ENCODE data around the gene CTNNA3. TPM values are rescaled to one million over a fixed set of nuclear protein-coding genes. Genes with fewer than 3 reads are reported as not detected.

Gene CTNNA3
- total RNA-seq, 1 donor, result not detected

DNA sequence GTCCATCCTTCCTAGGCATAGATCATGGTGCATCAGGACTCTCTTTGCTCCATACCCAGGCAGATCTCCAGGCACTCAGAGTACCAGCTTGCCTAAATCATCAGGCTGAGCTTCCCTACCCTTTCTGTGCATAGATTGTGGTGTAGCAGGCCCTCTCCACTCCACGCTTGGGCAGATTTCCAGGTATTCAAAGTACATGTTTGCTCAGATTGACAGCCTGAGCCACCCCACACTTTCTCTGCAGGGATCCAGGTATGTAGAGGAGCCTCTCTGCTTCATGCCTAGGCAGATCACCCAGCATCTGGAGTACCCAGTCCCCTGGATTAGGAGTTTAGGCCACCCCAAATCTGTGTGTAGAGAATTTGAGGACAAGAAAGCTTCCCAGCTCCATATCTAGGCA lies 1727.6 kb downstream of the CTNNA3 start:
- Histone ChIP-seq H3K36me3 (ENCODE audit: insufficient read depth, low read length) (no peaks in the 10 kb centered on the region), H3K9me3 (ENCODE audit: low read depth, low read length) (peaks cover 5% of the 10 kb centered on the region), H4K20me1 (ENCODE audit: insufficient read depth, low read length) (no peaks in the 10 kb centered on the region), H3K27ac (ENCODE audit: low read depth, low read length) (no peak overlapping the region), H3K4me1 (ENCODE audit: insufficient read depth, low read length) (no peaks in the 10 kb centered on the region), H3K79me2 (ENCODE audit: insufficient read depth, low read length) (no peaks in the 10 kb centered on the region), H2AFZ (ENCODE audit: low read length) (no peak overlapping the region), H3K27me3 (ENCODE audit: insufficient read depth, low read length) (no peaks in the 10 kb centered on the region), H3K4me2 (ENCODE audit: insufficient read depth, low read length) (no peak overlapping the region), H3K4me3 (ENCODE audit: insufficient read depth, low read length) (no peak overlapping the region)
- TF ChIP-seq, protein P1, sequence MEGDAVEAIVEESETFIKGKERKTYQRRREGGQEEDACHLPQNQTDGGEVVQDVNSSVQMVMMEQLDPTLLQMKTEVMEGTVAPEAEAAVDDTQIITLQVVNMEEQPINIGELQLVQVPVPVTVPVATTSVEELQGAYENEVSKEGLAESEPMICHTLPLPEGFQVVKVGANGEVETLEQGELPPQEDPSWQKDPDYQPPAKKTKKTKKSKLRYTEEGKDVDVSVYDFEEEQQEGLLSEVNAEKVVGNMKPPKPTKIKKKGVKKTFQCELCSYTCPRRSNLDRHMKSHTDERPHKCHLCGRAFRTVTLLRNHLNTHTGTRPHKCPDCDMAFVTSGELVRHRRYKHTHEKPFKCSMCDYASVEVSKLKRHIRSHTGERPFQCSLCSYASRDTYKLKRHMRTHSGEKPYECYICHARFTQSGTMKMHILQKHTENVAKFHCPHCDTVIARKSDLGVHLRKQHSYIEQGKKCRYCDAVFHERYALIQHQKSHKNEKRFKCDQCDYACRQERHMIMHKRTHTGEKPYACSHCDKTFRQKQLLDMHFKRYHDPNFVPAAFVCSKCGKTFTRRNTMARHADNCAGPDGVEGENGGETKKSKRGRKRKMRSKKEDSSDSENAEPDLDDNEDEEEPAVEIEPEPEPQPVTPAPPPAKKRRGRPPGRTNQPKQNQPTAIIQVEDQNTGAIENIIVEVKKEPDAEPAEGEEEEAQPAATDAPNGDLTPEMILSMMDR (IDR thresholded peaks at IDR 0.05; ENCODE audit: extremely low read depth, low read depth, low read length), result no peak
- no peak for DNase-seq (ENCODE audit: insufficient read length, low spot score, missing footprints)

DNA sequence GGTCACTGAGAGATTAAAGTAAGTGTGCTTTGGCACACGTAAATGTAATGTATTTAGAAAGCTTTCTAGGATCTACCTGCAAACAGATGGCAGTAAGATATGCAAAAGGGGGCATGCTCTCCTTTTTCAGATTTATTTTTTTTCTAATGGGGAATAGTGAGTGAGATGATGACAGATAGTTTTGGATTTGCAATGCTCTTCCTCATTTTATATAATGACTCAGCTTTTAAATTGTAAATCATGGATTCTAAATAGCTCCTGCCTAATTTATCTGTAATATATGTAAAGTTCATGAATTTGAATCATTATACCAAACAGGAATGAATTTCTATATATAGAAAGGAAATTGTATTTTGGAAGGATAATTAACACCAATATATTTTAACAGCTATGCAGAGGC lies 1731.8 kb downstream of the CTNNA3 start:
- no peaks in the 10 kb centered on the region for H4K20me1 ChIP-seq (ENCODE audit: insufficient read depth, low read length)
- no peak overlapping the region for H3K4me3 ChIP-seq (ENCODE audit: insufficient read depth, low read length)
- TF ChIP-seq, protein P1 (IDR thresholded peaks at IDR 0.05; ENCODE audit: extremely low read depth, low read depth, low read length), result no peak
- H2AFZ ChIP-seq (ENCODE audit: low read length), result no peak overlapping the region
- DNase-seq (ENCODE audit: insufficient read length, low spot score, missing footprints), result no peak
- H3K4me1 ChIP-seq (ENCODE audit: insufficient read depth, low read length), result no peaks in the 10 kb centered on the region
- no peaks in the 10 kb centered on the region for H3K27me3 ChIP-seq (ENCODE audit: insufficient read depth, low read length)
- H3K27ac ChIP-seq (ENCODE audit: low read depth, low read length), result no peak overlapping the region
- H3K79me2 ChIP-seq (ENCODE audit: insufficient read depth, low read length), result no peaks in the 10 kb centered on the region
- H3K36me3 ChIP-seq (ENCODE audit: insufficient read depth, low read length), result no peaks in the 10 kb centered on the region
- no peak overlapping the region for H3K4me2 ChIP-seq (ENCODE audit: insufficient read depth, low read length)
- H3K9me3 ChIP-seq (ENCODE audit: low read depth, low read length), result peaks cover 5% of the 10 kb centered on the region

DNA sequence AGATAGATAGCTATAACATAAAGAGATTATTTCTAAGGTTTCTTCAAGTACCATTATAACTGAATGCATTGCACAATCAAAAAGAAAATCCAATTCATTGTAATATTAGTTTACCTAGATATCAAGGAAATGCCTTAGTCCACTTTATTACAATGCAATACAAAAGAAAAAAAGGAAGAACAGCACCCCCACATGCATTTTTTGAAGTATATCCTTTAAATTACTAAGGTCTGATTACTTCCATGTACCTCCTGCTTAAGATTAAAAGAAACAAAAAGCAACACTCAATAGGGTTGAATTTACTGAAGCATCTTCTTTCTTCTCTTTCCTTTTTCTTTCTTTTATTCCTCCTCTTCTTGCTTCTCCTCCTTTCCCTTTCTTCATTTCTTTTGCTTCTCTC lies 1743.9 kb downstream of the CTNNA3 start:
- H4K20me1 ChIP-seq (ENCODE audit: insufficient read depth, low read length), result no peaks in the 10 kb centered on the region
- H3K4me3 ChIP-seq (ENCODE audit: insufficient read depth, low read length), result no peak overlapping the region
- no peak overlapping the region for H3K4me2 ChIP-seq (ENCODE audit: insufficient read depth, low read length)
- H3K9me3 ChIP-seq (ENCODE audit: low read depth, low read length), result no peaks in the 10 kb centered on the region
- H3K36me3 ChIP-seq (ENCODE audit: insufficient read depth, low read length), result no peaks in the 10 kb centered on the region
- H2AFZ ChIP-seq (ENCODE audit: low read length), result no peak overlapping the region
- no peak overlapping the region for H3K27ac ChIP-seq (ENCODE audit: low read depth, low read length)
- no peaks in the 10 kb centered on the region for H3K4me1 ChIP-seq (ENCODE audit: insufficient read depth, low read length)
- TF ChIP-seq, protein P1 (IDR thresholded peaks at IDR 0.05; ENCODE audit: extremely low read depth, low read depth, low read length), result no peak
- no peak for DNase-seq (ENCODE audit: insufficient read length, low spot score, missing footprints)
- H3K79me2 ChIP-seq (ENCODE audit: insufficient read depth, low read length), result no peaks in the 10 kb centered on the region
- no peaks in the 10 kb centered on the region for H3K27me3 ChIP-seq (ENCODE audit: insufficient read depth, low read length)

DNA sequence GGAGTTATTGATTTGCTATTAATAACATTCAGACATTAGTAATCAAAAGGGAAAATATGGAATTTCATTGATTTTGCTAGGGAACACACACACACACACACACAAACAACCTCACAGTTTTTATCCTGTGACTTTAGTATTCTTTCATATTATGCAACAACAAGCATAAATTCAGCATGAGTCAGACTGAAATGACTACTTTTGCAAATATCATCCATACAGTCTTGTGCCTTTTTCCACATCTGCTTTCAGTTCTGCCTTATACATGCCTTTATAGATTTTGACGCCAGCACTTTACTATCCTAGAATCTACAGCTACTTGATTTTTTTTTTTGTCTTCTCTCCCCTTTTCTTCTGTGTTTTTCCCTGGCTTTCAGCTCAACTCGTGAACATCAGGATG lies 1745.9 kb downstream of the CTNNA3 start:
- no peaks in the 10 kb centered on the region for H3K4me1 ChIP-seq (ENCODE audit: insufficient read depth, low read length)
- DNase-seq (ENCODE audit: insufficient read length, low spot score, missing footprints), result no peak

More for the DNA sequence above, 1745.9 kb downstream of the CTNNA3 start:
- Histone ChIP-seq H2AFZ (ENCODE audit: low read length) (no peak overlapping the region), H3K9me3 (ENCODE audit: low read depth, low read length) (no peaks in the 10 kb centered on the region), H3K4me3 (ENCODE audit: insufficient read depth, low read length) (no peak overlapping the region), H3K79me2 (ENCODE audit: insufficient read depth, low read length) (no peaks in the 10 kb centered on the region), H4K20me1 (ENCODE audit: insufficient read depth, low read length) (no peaks in the 10 kb centered on the region), H3K27ac (ENCODE audit: low read depth, low read length) (no peak overlapping the region), H3K36me3 (ENCODE audit: insufficient read depth, low read length) (no peaks in the 10 kb centered on the region), H3K4me2 (ENCODE audit: insufficient read depth, low read length) (no peak overlapping the region), H3K27me3 (ENCODE audit: insufficient read depth, low read length) (no peaks in the 10 kb centered on the region)
- TF ChIP-seq, protein P1 (IDR thresholded peaks at IDR 0.05; ENCODE audit: extremely low read depth, low read depth, low read length), result no peak

Measured in osteoblast (primary cell).